HUDEP-2 (cell line): ENCODE measurements around the gene PCDHGA7.
A peak's percentile ranks its signal among the peaks of the same experiment; 100 is the strongest.
"Not testable (repeated sequence)": the region's sequence is repeated elsewhere in the genome, so short reads cannot be mapped to it uniquely, and the experiment has no call there.

ENCODE experiments used
- DNase-seq, 76 experiments: peaks; one replicate each; lab custom pipeline; 2025; ENCODE audit not compliant: unreplicated experiment in 76 of 76; lab: John Stamatoyannopoulos, UW

PCDHGA7 gene

DNA sequence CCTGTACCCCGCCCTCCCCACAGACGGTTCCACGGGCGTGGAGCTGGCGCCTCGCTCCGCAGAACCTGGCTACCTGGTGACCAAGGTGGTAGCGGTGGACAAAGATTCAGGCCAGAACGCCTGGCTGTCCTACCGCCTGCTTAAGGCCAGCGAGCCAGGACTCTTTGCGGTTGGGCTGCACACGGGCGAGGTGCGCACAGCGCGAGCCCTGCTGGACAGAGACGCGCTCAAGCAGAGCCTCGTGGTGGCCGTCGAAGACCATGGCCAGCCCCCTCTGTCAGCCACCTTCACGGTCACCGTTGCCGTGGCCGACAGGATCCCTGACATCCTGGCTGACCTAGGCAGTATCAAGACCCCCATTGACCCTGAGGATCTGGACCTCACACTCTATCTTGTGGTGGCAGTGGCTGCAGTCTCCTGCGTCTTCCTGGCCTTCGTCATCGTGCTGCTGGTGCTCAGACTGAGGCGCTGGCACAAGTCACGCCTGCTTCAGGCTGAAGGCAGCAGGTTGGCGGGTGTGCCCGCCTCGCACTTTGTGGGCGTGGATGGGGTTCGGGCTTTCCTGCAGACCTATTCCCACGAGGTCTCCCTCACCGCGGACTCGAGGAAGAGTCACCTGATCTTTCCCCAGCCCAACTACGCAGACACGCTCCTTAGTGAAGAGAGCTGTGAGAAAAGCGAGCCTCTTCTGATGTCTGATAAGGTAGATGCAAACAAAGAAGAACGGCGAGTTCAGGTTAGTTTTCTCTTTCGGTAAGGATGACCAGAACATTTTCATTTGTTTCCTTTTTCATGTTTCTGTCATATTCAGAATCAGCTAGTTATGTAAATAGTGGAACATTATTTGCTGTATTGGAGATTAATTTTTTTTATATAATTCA lies 16.3 kb upstream of the PCDHGA7 start:
- no peak for DNase-seq

DNA sequence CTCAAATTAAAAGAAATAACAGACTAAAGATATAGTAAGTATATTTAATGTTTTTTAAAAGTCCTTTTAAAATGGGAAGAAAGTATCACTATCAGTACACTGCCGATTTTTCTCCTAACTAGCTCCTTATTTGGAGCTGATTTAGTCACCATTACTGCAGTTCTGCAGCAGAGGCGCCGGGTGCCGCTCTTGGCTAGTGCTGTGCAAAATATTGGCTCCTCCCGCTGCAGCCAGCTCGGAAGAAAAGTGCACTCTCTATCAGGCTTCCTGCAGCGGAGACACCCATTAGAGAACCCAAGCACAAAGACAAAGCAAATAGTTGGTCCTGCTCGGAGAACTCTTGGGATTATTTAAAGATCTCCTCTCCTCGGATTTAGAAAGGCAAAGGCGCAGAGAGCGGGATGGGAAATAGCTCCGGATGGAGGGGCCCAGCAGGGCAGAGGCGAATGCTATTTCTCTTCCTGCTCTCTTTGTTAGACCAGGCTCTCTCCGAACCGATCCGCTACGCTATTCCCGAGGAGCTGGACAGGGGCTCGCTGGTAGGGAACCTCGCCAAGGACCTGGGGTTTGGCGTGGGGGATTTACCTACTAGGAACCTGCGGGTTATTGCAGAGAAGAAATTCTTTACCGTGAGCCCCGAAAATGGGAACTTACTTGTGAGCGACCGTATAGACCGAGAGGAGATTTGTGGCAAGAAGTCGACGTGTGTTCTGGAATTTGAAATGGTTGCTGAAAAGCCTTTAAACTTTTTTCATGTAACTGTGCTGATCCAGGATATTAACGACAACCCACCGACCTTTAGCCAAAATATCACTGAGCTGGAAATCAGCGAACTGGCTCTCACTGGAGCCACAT lies 12.3 kb upstream of the PCDHGA7 start, which contains the start of gene PCDHGB3:
Gene PCDHGB3, plus strand, starts transcription at position 249 of the 855 bp plus-strand sequence. Its CDS starts 153 bp downstream, at position 402.
- peak in 18 of 76 experiments; percentile 1 to 38 (median 12) for DNase-seq

DNA sequence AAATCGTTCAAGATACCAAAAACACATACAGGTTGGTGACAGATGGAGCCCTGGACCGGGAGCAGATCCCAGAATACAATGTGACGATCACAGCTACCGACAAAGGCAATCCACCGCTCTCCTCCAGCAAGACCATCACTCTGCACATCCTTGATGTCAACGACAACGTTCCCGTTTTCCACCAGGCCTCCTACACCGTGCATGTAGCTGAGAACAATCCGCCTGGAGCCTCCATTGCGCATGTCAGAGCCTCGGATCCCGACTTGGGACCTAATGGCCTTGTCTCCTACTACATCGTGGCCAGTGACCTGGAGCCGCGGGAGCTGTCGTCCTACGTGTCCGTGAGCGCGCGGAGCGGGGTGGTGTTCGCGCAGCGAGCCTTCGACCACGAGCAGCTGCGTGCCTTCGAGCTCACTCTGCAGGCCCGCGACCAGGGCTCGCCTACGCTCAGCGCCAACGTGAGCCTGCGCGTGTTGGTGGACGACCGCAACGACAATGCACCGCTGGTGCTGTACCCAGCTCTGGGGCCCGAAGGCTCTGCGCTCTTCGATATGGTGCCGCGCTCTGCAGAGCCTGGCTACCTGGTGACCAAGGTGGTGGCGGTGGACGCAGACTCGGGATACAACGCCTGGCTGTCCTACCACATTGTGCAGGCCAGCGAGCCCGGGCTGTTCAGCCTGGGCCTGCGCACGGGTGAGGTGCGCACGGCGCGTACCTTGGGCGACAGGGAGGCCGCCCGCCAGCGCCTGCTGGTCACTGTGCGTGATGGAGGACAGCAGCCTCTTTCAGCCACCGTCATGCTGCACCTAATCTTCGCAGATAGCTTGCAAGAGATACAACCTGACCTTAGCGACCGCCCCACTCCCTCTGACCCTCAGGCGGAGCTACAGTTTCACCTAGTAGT lies 10.7 kb upstream of the PCDHGA7 start:
- DNase-seq = no peak

DNA sequence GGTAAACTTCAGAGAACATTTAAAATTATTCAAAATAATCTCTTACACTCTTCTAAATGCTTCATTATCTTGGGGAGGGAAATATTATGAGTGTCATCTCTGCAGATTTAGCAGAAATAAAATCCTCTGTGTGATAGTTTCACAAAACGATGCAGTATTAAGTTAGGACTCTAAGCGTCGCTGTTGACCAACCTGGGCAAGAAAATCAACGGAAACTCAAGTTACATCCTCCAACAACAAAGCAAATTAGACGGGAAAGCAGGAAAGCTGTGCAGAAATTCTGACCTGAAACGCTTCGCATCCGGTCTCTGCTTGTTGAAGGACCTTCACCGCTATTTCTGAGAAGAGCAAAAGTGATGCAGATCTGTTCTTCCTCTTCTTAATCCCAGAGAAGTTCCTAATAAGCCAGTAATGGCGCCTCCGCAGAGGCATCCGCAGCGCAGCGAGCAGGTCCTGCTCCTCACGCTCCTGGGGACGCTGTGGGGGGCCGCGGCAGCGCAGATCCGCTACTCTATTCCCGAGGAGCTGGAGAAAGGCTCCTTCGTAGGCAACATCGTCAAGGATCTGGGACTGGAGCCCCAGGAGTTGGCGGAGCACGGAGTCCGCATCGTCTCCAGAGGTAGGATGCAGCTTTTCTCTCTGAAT lies 8.7 kb upstream of the PCDHGA7 start, which contains the start of gene PCDHGA6:
Gene PCDHGA6, plus strand, starts transcription at position 219 of the 645 bp plus-strand sequence. Its CDS starts 193 bp downstream, at position 412.
- DNase-seq = peak in 1 of 76 experiments; percentile 1

DNA sequence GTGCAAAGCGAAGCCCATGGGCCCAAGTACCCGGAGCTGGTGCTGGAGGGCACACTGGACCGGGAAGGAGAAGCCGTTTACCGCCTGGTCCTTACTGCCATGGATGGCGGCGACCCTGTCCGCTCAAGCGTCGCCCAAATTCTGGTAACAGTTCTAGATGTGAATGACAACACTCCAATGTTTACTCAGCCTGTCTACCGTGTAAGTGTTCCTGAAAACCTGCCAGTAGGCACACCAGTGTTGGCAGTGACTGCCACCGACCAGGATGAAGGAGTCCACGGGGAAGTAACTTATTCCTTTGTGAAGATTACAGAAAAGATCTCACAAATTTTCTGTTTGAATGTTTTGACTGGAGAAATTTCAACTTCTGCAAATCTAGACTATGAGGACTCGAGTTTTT lies 7.9 kb upstream of the PCDHGA7 start:
- no peak for DNase-seq

DNA sequence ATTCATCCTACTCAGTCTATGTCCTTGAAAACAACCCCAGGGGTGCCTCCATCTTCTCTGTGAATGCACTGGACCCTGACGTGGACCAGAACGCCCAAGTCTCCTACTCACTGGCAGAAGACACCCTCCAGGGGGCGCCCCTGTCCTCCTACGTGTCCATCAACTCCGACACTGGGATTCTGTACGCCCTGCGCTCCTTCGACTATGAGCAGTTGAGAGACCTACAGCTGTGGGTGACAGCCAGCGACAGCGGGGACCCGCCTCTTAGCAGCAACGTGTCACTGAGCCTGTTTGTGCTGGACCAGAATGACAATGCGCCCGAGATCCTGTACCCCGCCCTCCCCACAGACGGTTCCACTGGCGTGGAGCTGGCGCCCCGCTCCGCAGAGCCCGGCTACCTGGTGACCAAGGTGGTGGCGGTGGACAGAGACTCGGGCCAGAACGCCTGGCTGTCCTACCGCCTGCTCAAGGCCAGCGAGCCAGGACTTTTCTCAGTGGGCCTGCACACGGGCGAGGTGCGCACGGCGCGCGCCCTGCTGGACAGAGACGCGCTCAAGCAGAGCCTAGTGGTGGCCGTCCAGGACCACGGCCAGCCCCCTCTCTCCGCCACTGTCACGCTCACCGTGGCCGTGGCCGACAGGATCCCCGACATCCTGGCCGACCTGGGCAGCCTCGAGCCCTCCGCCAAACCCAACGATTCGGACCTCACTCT lies 6.9 kb upstream of the PCDHGA7 start:
- peak in 1 of 76 experiments; percentile 3 for DNase-seq

DNA sequence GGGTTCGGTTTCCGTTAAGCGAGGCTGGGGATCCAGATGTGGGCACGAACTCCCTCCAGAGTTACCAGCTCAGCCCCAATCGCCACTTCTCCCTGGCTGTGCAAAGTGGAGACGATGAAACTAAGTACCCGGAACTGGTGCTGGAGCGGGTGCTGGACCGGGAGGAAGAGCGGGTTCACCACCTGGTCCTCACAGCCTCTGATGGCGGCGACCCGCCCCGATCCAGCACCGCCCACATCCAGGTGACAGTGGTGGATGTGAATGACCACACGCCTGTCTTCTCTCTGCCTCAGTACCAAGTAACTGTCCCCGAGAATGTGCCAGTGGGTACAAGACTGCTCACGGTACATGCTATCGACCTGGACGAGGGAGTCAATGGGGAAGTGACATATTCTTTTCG lies 803 bp downstream of the PCDHGA7 start:
- DNase-seq = no peak

DNA sequence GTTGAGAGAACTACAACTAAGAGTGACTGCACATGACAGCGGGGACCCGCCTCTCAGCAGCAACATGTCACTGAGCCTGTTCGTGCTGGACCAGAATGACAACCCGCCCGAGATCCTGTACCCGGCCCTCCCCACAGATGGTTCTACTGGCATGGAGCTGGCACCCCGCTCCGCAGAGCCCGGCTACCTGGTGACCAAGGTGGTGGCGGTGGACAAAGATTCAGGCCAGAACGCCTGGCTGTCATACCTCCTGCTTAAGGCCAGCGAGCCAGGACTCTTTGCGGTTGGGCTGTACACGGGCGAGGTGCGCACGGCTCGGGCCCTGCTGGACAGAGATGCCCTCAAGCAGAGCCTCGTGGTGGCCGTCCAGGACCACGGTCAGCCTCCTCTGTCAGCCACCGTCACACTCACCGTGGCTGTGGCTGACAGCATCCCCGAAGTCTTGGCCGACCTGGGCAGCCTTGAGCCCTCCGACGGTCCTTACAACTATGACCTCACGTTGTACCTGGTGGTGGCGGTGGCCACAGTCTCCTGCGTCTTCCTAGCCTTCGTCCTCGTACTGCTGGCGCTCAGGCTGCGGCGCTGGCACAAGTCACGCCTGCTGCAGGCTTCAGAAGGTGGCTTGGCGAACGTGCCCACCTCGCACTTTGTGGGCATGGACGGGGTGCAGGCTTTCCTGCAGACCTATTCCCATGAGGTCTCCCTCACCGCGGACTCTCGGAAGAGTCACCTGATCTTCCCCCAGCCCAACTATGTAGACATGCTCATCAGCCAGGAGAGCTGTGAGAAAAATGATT lies 2.1 kb downstream of the PCDHGA7 start:
- no peak for DNase-seq

DNA sequence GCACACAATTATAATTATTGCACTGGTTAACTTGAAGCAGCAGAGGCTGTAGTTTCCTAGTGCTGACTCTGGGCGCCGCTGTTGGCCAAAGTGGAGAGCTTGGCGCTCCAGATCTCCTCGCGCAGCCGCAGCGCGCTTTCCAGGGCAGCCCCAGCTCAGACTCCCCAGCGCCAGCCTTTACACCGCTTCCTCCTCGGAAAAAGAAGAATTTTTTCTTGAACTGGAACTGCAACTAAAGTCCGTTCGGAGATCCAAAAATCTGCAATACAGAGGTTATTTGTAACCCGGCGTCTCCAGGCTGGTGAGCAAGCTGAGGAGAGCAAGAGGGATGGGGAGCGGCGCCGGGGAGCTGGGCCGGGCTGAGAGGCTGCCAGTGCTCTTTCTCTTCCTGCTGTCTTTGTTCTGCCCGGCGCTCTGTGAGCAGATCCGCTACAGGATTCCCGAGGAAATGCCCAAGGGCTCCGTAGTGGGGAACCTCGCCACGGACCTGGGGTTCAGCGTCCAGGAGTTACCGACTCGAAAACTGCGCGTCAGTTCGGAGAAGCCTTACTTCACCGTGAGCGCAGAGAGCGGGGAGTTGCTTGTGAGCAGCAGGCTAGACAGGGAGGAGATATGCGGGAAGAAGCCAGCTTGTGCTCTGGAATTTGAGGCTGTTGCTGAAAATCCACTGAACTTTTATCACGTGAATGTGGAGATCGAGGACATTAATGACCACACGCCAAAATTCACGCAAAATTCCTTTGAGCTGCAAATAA lies 5.2 kb downstream of the PCDHGA7 start, which contains the start of gene PCDHGB4:
Gene PCDHGB4, plus strand, starts transcription at position 142 of the 755 bp plus-strand sequence. Its CDS starts 187 bp downstream, at position 329.
- DNase-seq = peak in 2 of 76 experiments; percentile 3 to 15

DNA sequence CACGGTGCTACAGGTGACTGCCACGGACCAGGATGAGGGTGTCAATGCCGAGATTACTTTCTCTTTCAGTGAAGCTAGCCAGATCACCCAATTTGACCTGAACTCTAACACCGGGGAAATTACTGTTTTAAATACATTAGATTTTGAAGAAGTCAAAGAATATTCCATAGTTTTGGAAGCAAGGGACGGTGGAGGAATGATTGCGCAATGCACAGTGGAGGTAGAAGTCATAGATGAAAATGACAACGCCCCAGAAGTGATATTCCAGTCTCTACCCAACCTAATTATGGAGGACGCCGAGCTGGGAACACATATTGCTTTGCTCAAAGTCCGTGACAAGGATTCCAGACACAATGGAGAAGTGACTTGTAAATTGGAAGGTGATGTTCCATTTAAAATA lies 6.1 kb downstream of the PCDHGA7 start:
- no peak for DNase-seq

DNA sequence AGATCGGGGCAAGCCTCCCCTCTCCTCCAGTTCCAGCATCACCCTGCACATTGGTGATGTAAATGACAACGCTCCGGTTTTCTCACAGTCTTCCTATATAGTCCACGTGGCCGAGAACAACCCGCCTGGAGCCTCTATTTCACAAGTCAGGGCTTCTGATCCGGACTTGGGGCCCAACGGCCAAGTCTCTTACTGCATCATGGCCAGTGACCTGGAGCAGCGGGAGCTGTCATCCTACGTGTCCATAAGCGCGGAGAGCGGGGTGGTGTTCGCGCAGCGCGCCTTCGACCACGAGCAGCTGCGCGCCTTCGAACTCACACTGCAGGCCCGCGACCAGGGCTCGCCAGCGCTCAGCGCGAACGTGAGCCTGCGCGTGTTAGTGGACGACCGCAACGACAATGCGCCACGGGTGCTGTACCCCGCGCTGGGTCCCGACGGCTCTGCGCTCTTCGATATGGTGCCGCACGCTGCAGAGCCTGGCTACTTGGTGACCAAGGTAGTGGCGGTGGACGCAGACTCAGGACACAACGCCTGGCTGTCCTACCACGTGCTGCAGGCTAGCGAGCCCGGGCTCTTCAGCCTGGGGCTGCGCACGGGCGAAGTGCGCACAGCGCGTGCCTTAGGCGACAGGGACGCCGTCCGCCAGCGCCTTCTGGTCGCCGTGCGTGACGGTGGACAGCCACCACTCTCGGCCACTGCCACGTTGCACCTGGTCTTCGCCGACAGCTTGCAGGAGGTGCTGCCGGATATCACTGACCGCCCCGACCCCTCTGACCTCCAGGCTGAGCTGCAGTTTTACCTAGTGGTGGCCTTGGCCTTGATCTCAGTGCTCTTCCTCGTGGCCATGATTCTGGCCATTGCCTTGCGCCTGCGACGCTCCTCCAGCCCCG lies 6.9 kb downstream of the PCDHGA7 start:
- no peak for DNase-seq

DNA sequence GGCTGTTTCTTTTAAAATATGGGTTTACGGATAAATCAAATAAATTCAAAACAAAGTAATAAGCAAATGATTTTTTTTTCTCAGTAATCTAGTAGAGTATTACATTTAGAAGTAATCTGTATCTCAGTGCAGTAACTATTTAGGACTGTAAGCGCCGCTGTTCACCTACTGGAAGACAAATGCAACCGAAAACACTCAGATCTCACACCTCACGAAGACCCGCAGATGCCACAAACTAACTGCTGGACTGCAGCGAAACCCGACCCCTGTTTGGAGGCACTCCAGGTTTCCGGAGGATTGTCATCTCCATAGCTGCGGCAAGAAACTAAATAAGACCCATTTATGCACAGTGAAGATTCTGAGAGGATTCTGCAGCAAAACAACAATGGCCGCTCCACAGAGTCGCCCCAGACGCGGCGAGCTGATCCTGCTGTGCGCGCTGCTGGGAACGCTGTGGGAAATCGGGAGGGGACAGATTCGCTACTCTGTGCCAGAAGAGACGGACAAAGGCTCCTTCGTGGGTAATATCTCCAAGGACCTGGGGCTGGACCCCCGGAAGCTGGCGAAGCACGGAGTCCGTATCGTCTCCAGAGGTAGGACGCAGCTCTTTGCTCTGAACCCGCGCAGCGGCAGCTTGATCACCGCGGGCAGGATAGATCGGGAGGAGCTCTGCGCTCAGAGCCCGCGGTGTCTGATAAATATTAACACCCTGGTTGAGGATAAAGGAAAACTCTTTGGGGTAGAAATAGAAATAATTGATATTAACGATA lies 10.1 kb downstream of the PCDHGA7 start, which contains the start of gene PCDHGA8:
Gene PCDHGA8, plus strand, starts transcription at position 205 of the 770 bp plus-strand sequence. Its CDS starts 181 bp downstream, at position 386.
- DNase-seq = no peak

DNA sequence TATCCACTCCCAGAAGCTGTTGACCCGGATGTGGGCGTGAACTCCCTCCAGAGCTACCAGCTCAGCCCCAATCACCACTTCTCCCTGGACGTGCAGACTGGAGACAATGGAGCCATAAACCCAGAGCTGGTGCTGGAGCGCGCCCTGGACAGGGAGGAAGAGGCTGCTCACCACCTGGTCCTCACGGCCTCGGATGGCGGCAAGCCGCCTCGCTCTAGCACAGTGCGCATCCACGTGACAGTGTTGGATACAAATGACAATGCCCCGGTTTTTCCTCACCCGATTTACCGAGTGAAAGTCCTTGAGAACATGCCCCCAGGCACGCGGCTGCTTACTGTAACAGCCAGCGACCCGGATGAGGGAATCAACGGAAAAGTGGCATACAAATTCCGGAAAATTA lies 10.7 kb downstream of the PCDHGA7 start:
- DNase-seq = no peak

DNA sequence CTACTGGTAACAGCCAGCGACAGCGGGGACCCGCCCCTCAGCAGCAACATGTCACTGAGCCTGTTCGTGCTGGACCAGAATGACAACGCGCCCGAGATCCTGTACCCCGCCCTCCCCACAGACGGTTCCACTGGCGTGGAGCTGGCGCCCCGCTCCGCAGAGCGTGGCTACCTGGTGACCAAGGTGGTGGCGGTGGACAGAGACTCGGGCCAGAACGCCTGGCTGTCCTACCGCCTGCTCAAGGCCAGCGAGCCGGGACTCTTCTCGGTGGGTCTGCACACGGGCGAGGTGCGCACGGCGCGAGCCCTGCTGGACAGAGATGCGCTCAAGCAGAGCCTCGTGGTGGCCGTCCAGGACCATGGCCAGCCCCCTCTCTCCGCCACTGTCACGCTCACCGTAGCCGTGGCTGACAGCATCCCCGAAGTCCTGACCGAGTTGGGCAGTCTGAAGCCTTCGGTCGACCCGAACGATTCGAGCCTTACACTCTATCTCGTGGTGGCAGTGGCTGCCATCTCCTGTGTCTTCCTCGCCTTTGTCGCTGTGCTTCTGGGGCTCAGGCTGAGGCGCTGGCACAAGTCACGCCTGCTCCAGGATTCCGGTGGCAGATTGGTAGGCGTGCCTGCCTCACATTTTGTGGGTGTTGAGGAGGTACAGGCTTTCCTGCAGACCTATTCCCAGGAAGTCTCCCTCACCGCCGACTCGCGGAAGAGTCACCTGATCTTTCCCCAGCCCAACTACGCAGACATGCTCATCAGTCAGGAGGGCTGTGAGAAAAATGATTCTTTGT lies 12.1 kb downstream of the PCDHGA7 start:
- not testable (repeated sequence) for DNase-seq
